Testis (tissue), 3 donors: Measurements from ENCODE around the gene PTPRG. TPM values are rescaled to one million over a fixed set of nuclear protein-coding genes. Genes with fewer than 3 reads are reported as not detected.

Experiments
- DNase-seq: peaks from one replicate; pipeline ENCODE4 v3.0.0-alpha.2; 2019
- H3K27ac ChIP-seq, 2 donors: fragments of 200-600 bp; sonication (generic); one replicate each; pipeline ENCODE4 v1.5.1; 2019
- H3K27me3 ChIP-seq: fragments of 200-600 bp; sonication (generic); one replicate; pipeline ENCODE4 v1.5.1; 2019
- H3K36me3 ChIP-seq: fragments of 200-600 bp; sonication (generic); one replicate; pipeline ENCODE4 v1.5.1; 2017; ENCODE audit warnings: low read depth; ENCODE audit errors: missing control alignments
- H3K4me1 ChIP-seq: fragments of 200-600 bp; sonication (generic); one replicate; pipeline ENCODE4 v1.5.1; 2019
- H3K4me3 ChIP-seq, 2 donors: fragments of 200-600 bp; sonication (generic); one replicate each; pipeline ENCODE4 v1.5.1; 2017 to 2019
- H3K9me3 ChIP-seq: fragments of 200-600 bp; sonication (generic); one replicate; pipeline ENCODE4 v1.5.1; 2017
- POLR2A ChIP-seq: fragments of 450-650 bp; IDR thresholded peaks from one replicate; pipeline ENCODE4 v1.6.1; 2017; ENCODE audit warnings: antibody characterized with exemption, mild to moderate bottlenecking, moderate library complexity
- WGBS, 2 donors: methylation state at CpG; one replicate each; pipeline ENCODE4 v1.1.5; 2018; 5-methylcytosine and 5-hydroxymethylcytosine counted together
- intact Hi-C: fragments of 100-400 bp; cut with DNase I; formaldehyde crosslinking; loops from one replicate; pipeline ENCODE4 v1.15.1; 2023; ENCODE audit warnings: low total_unique reads
- polyA plus RNA-seq: library from polyadenylated mRNA; stranded (reverse); fragments of 350-450 nt; fragmentation: Illumina TruSeq; extraction: RNeasy Lipid Tissue Mini Kit (QIAGEN cat#74804); gene quantifications from one replicate; pipeline ENCODE4 v1.2.3, GENCODE V29; 2014; ENCODE audit warnings: low read depth, low replicate concordance; ENCODE audit not compliant: insufficient read depth
- total RNA-seq, 2 donors: library from RNA; depleted of rRNA; stranded (reverse); fragments of >200 nt; gene quantifications; one replicate each; pipeline ENCODE4 v1.2.3, GENCODE V29; 2016
- TF ChIP-seq, protein P1 (sequence below), 3 experiments: fragments of 450-650 bp in 2 of 3; fragments of 200-600 bp in 1 of 3; sonication (generic) in 1 of 3; IDR thresholded peaks; one replicate each; pipeline ENCODE4 v1.5.1; 2016 to 2019; ENCODE audit warnings: antibody characterized with exemption in 3 of 3, mild to moderate bottlenecking in 2 of 3, moderate library complexity in 1 of 3

PTPRG gene
- total and polyA plus RNA-seq, 3 donors from 2014 or later: 26.3 to 107 (median 75.4) TPM

DNA sequence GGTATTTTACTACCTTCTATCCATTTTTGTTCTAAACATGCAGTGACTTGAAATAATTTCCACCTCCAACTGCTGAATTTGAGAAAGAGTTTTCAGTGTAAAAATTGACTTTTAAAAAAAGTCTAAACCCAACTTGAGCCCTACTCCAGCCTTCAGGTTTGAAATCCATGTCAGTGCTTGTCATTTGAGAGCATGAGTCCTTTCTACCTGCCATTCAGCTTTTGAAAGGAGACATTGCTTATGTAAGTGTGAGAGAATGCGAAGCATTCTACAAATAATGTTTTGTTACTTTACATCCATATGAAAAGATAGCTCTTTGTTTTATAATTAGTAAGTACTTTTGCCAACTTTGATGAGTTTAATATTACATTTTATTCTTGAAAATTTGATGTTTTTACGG is 329.2 kb downstream of the PTPRG start:
- WGBS, 2 donors: 61 to 77% methylated on average over 2 of the region's 2 CpGs
- peak overlapping the region in 1 of 2 donors; percentile 23 for H3K27ac ChIP-seq
- peaks cover 21% of the 10 kb centered on the region for H3K4me1 ChIP-seq
- no peak for TF ChIP-seq POLR2A
- TF ChIP-seq, protein P1, sequence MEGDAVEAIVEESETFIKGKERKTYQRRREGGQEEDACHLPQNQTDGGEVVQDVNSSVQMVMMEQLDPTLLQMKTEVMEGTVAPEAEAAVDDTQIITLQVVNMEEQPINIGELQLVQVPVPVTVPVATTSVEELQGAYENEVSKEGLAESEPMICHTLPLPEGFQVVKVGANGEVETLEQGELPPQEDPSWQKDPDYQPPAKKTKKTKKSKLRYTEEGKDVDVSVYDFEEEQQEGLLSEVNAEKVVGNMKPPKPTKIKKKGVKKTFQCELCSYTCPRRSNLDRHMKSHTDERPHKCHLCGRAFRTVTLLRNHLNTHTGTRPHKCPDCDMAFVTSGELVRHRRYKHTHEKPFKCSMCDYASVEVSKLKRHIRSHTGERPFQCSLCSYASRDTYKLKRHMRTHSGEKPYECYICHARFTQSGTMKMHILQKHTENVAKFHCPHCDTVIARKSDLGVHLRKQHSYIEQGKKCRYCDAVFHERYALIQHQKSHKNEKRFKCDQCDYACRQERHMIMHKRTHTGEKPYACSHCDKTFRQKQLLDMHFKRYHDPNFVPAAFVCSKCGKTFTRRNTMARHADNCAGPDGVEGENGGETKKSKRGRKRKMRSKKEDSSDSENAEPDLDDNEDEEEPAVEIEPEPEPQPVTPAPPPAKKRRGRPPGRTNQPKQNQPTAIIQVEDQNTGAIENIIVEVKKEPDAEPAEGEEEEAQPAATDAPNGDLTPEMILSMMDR (IDR thresholded peaks at IDR 0.05): no peak
- DNase-seq: no peak
- no peak overlapping the region for H3K4me3 ChIP-seq
- no peaks in the 10 kb centered on the region for H3K36me3 ChIP-seq
- H3K27me3 ChIP-seq: no peaks in the 10 kb centered on the region
- intact Hi-C loops: no loop called here
- H3K9me3 ChIP-seq: no peaks in the 10 kb centered on the region

DNA sequence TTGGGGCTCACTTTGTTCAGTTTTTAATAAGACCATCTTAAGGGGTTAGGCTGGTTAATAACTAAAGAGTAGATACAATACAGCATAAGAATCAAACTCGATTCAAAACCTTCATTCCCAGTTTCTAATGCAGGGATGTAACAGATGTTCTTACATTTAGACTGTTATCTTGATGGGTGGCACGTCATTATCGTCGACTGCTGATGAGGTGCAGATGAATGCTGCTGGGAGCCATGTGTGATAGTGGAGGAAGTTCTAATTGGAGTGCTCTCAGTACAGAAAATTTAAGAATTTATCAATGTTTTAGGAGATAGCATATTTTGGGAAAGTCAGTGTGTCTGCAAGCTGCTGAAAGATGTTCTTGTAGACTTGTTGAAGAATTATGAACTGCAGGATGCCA is 331.5 kb downstream of the PTPRG start:
- H3K27me3 ChIP-seq: no peaks in the 10 kb centered on the region
- no peaks in the 10 kb centered on the region for H3K36me3 ChIP-seq
- no peak overlapping the region for H3K4me3 ChIP-seq
- TF ChIP-seq, protein P1 (IDR thresholded peaks at IDR 0.05): no peak
- TF ChIP-seq POLR2A: no peak
- 48 to 53% methylated on average over 4 of the region's 4 CpGs for WGBS, 2 donors
- no peak overlapping the region for H3K27ac ChIP-seq
- intact Hi-C loops: no loop called here
- H3K9me3 ChIP-seq: no peaks in the 10 kb centered on the region
- H3K4me1 ChIP-seq: peaks cover 21% of the 10 kb centered on the region
- no peak for DNase-seq

DNA sequence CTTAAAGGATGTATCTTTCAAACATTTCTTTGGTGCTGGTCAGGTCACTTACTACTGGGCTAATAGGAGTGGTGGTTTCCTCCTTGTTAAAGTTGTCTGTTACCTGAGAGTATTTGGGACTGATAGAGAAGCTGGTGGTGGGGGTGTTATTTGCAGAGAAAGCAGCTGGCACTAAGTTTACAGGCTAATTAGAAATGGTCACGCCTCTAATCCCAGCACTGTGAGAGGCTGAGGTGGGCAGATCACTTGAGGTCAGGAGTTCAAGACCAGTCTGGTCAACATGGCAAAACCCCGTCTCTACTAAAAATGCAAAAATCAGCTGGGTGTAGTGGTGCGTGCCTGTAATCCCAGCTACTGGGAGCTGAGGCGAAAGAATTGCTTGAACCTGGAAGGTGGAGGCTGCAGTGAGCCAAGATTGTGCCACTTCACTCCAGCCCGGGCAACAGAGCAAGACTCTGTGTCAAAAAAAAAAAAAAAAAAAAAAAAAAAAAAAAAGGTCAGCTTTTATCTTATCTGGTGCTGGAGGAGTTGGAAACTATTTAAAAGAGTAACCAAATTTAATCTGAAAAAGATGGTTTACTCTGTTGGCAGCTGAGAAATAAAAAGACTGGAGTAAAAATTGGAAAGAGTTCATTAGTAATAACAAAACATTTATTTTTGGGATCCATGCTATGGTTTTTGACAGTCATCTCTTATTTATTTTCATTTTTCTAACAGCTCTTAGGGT is 332.6 kb downstream of the PTPRG start:
- no peaks in the 10 kb centered on the region for H3K9me3 ChIP-seq
- H3K4me3 ChIP-seq: no peak overlapping the region
- no peak for DNase-seq
- 43 to 48% methylated on average over 5 of the region's 5 CpGs for WGBS, 2 donors
- no peaks in the 10 kb centered on the region for H3K36me3 ChIP-seq
- TF ChIP-seq POLR2A: no peak
- TF ChIP-seq, protein P1 (IDR thresholded peaks at IDR 0.05): no peak
- H3K4me1 ChIP-seq: peaks cover 27% of the 10 kb centered on the region
- H3K27me3 ChIP-seq: no peaks in the 10 kb centered on the region
- H3K27ac ChIP-seq: peak overlapping the region in 1 of 2 donors; percentile 7
- intact Hi-C loops: no loop called here

DNA sequence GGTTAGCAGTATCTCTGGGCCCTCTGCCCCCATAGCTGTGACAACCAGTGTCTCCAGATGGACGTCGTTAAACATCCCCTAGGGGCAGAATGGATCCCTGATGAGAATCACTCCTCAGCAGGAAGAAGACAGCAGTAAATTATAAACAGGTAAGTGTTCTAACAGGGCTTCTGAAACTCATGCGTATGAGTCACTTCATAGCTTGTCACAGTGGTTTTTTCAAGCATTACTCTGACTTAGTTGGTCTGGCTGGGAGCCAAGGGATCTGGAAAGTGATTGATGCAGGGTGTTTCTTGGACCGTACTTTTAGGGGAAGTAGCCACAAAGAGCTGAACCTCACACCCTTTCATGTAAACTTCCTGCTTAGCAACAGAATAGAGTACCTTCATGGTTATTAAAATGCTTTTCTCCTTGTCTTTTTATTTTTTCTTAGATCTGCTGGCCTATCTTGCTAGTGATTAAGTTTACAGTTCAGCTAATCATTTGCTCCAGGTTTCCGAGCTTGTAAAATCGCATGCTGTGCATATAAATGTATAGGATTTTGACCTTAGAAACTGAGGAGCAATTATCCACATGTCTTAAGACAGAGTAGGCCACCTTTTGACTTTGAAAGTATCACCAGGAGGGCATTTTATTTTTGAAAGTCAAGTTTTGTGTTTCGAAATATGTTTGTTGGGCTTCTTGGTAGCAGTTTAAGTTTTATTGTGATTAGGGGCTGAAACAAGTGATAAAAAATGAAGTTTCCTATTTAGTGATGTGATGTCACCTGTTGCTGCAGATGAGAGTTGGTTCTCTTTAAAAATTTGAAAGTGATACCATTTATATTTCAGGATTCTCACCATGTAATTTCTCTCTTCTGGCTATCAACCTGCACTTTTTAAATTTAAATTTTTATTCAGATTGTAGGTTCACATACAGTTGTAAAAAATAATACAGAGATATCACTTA is 333.9 kb downstream of the PTPRG start:
- peaks cover 20% of the 10 kb centered on the region for H3K4me1 ChIP-seq
- WGBS, 2 donors: 59 to 63% methylated on average over 7 of the region's 7 CpGs
- no peak overlapping the region for H3K4me3 ChIP-seq
- no peaks in the 10 kb centered on the region for H3K27me3 ChIP-seq
- intact Hi-C loops: no loop called here
- peak overlapping the region; percentile 7 to 51 for H3K27ac ChIP-seq
- peak; percentile 61 for DNase-seq
- no peaks in the 10 kb centered on the region for H3K9me3 ChIP-seq
- no peak for TF ChIP-seq POLR2A
- TF ChIP-seq, protein P1 (IDR thresholded peaks at IDR 0.05): peak in 1 of 3 experiments; percentile 9
- no peaks in the 10 kb centered on the region for H3K36me3 ChIP-seq
